ENCODE results near the gene SAG. TPM values are rescaled to one million over a fixed set of nuclear protein-coding genes. Genes with fewer than 3 reads are reported as not detected.

The SAG gene
- total and polyA plus RNA-seq, 10 of the 15 experiments (the other 5 are each of a cell fraction or from before 2014, with no cell fraction given), result 0.06 to 0.47 TPM; not detected in 8

DNA sequence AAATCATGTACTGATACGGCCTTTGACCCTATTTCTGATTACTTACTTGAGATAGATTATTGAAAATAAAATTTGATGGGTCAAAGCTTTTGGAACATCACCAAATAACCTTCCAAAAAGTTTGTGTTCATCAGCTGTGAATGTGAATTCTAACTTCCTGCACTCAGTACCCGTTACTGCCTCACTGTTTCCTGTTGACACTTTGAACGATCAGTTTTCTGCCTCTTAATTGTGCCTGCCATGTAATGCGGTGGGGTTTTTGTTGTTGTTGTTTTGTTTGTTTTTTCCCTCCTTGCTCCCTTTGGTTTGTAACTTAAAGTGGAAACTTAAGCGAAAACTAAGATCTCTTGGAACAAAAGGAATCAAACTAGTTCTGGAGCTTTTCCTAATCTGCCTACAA is 37.2 kb upstream of the SAG start:
- POLR2A ChIA-PET, result interaction anchor here (0.9 kb wide), 1 partner anchor 9 kb away, joined by 3 read pairs; no protein-coding TSS in a partner anchor
- Histone ChIP-seq H3K4me2 (ENCODE audit: control insufficient read depth, insufficient read depth) (no peak overlapping the region), H3K4me3 (no peak overlapping the region)
- TF ChIP-seq, protein P1, sequence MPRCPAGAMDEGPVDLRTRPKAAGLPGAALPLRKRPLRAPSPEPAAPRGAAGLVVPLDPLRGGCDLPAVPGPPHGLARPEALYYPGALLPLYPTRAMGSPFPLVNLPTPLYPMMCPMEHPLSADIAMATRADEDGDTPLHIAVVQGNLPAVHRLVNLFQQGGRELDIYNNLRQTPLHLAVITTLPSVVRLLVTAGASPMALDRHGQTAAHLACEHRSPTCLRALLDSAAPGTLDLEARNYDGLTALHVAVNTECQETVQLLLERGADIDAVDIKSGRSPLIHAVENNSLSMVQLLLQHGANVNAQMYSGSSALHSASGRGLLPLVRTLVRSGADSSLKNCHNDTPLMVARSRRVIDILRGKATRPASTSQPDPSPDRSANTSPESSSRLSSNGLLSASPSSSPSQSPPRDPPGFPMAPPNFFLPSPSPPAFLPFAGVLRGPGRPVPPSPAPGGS (IDR thresholded peaks at IDR 0.05; ENCODE audit: borderline replicate concordance, insufficient read depth, low read depth, low read length, poor library complexity, severe bottlenecking), result no peak
- no peak for TF ChIP-seq RCOR1 (conservative IDR thresholded peaks at IDR 0.05; ENCODE audit: low read depth, low read length)
- TF ChIP-seq MXI1 (IDR thresholded peaks at IDR 0.05; ENCODE audit: low read depth, low read length), result no peak
- TF ChIP-seq, protein P2, sequence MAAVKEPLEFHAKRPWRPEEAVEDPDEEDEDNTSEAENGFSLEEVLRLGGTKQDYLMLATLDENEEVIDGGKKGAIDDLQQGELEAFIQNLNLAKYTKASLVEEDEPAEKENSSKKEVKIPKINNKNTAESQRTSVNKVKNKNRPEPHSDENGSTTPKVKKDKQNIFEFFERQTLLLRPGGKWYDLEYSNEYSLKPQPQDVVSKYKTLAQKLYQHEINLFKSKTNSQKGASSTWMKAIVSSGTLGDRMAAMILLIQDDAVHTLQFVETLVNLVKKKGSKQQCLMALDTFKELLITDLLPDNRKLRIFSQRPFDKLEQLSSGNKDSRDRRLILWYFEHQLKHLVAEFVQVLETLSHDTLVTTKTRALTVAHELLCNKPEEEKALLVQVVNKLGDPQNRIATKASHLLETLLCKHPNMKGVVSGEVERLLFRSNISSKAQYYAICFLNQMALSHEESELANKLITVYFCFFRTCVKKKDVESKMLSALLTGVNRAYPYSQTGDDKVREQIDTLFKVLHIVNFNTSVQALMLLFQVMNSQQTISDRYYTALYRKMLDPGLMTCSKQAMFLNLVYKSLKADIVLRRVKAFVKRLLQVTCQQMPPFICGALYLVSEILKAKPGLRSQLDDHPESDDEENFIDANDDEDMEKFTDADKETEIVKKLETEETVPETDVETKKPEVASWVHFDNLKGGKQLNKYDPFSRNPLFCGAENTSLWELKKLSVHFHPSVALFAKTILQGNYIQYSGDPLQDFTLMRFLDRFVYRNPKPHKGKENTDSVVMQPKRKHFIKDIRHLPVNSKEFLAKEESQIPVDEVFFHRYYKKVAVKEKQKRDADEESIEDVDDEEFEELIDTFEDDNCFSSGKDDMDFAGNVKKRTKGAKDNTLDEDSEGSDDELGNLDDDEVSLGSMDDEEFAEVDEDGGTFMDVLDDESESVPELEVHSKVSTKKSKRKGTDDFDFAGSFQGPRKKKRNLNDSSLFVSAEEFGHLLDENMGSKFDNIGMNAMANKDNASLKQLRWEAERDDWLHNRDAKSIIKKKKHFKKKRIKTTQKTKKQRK (IDR thresholded peaks at IDR 0.05; ENCODE audit: low read depth, low read length), result no peak
- TF ChIP-seq, protein P3, sequence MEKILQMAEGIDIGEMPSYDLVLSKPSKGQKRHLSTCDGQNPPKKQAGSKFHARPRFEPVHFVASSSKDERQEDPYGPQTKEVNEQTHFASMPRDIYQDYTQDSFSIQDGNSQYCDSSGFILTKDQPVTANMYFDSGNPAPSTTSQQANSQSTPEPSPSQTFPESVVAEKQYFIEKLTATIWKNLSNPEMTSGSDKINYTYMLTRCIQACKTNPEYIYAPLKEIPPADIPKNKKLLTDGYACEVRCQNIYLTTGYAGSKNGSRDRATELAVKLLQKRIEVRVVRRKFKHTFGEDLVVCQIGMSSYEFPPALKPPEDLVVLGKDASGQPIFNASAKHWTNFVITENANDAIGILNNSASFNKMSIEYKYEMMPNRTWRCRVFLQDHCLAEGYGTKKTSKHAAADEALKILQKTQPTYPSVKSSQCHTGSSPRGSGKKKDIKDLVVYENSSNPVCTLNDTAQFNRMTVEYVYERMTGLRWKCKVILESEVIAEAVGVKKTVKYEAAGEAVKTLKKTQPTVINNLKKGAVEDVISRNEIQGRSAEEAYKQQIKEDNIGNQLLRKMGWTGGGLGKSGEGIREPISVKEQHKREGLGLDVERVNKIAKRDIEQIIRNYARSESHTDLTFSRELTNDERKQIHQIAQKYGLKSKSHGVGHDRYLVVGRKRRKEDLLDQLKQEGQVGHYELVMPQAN (conservative IDR thresholded peaks at IDR 0.05), result no peak
- no peak for TF ChIP-seq EZH2 (IDR thresholded peaks at IDR 0.05; ENCODE audit: borderline replicate concordance, control insufficient read depth, low read depth, low read length)
- TF ChIP-seq, protein P4, sequence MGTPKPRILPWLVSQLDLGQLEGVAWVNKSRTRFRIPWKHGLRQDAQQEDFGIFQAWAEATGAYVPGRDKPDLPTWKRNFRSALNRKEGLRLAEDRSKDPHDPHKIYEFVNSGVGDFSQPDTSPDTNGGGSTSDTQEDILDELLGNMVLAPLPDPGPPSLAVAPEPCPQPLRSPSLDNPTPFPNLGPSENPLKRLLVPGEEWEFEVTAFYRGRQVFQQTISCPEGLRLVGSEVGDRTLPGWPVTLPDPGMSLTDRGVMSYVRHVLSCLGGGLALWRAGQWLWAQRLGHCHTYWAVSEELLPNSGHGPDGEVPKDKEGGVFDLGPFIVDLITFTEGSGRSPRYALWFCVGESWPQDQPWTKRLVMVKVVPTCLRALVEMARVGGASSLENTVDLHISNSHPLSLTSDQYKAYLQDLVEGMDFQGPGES (IDR thresholded peaks at IDR 0.05), result no peak
- TF ChIP-seq, protein P5, sequence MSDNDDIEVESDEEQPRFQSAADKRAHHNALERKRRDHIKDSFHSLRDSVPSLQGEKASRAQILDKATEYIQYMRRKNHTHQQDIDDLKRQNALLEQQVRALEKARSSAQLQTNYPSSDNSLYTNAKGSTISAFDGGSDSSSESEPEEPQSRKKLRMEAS (IDR thresholded peaks at IDR 0.05; ENCODE audit: low read depth, low read length), result no peak
- TF ChIP-seq, protein P6, sequence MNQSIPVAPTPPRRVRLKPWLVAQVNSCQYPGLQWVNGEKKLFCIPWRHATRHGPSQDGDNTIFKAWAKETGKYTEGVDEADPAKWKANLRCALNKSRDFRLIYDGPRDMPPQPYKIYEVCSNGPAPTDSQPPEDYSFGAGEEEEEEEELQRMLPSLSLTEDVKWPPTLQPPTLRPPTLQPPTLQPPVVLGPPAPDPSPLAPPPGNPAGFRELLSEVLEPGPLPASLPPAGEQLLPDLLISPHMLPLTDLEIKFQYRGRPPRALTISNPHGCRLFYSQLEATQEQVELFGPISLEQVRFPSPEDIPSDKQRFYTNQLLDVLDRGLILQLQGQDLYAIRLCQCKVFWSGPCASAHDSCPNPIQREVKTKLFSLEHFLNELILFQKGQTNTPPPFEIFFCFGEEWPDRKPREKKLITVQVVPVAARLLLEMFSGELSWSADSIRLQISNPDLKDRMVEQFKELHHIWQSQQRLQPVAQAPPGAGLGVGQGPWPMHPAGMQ (IDR thresholded peaks at IDR 0.05; ENCODE audit: borderline replicate concordance), result no peak
- no peak for TF ChIP-seq TCF3 (IDR thresholded peaks at IDR 0.05; ENCODE audit: borderline replicate concordance, insufficient read depth, low read depth, low read length)
- TF ChIP-seq, protein P7, sequence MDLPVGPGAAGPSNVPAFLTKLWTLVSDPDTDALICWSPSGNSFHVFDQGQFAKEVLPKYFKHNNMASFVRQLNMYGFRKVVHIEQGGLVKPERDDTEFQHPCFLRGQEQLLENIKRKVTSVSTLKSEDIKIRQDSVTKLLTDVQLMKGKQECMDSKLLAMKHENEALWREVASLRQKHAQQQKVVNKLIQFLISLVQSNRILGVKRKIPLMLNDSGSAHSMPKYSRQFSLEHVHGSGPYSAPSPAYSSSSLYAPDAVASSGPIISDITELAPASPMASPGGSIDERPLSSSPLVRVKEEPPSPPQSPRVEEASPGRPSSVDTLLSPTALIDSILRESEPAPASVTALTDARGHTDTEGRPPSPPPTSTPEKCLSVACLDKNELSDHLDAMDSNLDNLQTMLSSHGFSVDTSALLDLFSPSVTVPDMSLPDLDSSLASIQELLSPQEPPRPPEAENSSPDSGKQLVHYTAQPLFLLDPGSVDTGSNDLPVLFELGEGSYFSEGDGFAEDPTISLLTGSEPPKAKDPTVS (IDR thresholded peaks at IDR 0.05; ENCODE audit: low read depth, low read length), result no peak

More for the DNA sequence above, 37.2 kb upstream of the SAG start:
- Histone ChIP-seq H3K79me2 (ENCODE audit: control insufficient read depth, insufficient read depth, low read length) (peaks cover 3% of the 10 kb centered on the region), H3K27me3 (replicated peaks in 1 of 2; ENCODE audit: control insufficient read depth in 2 of 2, insufficient read depth in 2 of 2, low read length in 1 of 2) (no peaks in the 10 kb centered on the region), H2AFZ (ENCODE audit: control insufficient read depth, low read depth, low read length) (no peak overlapping the region), H4K20me1 (ENCODE audit: control insufficient read depth, insufficient read depth) (no peaks in the 10 kb centered on the region), H3K9ac (ENCODE audit: control insufficient read depth, insufficient read depth, low read length) (no peak overlapping the region), H3K9me3 (replicated peaks; ENCODE audit: control insufficient read depth, insufficient read depth, low read length) (no peaks in the 10 kb centered on the region), H3K27ac (ENCODE audit: control insufficient read depth, insufficient read depth) (no peak overlapping the region), H3K36me3 (ENCODE audit: control insufficient read depth in 2 of 2, insufficient read depth in 2 of 2, low read length in 1 of 2) (peaks cover 22 to 46% of the 10 kb centered on the region in 2 experiments), H3K4me1 (ENCODE audit: control insufficient read depth, insufficient read depth, low read length) (peaks cover 17% of the 10 kb centered on the region)
- SMC1A ChIA-PET (ENCODE audit: uncharacterized antibody, unreplicated experiment), result interaction anchor here (0.9 to 1.0 kb wide), 2 partner anchors 13 to 587 kb away, joined by 3 read pairs; no protein-coding TSS in a partner anchor
- ATAC-seq (no peak), DNase-seq (ENCODE audit: low read depth, low spot score) (no peak), FAIRE-seq (no peak)
- RAD21 ChIA-PET (ENCODE audit: unreplicated experiment), result no interaction called here
- intact Hi-C loops (cut with micrococcal nuclease; ENCODE audit: unreplicated experiment), result no loop called here
- CTCF ChIA-PET, result interaction anchor here (0.7 to 1.0 kb wide), 2 partner anchors 38 to 519 kb away, joined by 3 to 4 read pairs; no protein-coding TSS in a partner anchor
- no TSS peak for BruUV-seq (replicated peaks)
- 31% methylated on average over 5 of the region's 5 CpGs for WGBS (ENCODE audit: insufficient coverage, insufficient replicate concordance, low lambda C conversion rate, missing lambda C conversion rate)
- in situ Hi-C loops (cut with MboI), result no loop called here
